Endothelial cell of umbilical vein (primary cell): ENCODE data around the gene ZNF385B. TPM values are rescaled to one million over a fixed set of nuclear protein-coding genes. Genes with fewer than 3 reads are reported as not detected.

Source experiments
- BruUV-seq: library from RNA; stranded (reverse); fragments of 400-500 nt; replicated peaks from 2 replicates; lab custom pipeline; 2021; lab: Mats Ljungman, UMichigan
- CTCF ChIA-PET: fragments of 300-600, 350-600 bp; sonication (Branson Sonifier 250); formaldehyde crosslinking; loops from one replicate; lab custom pipeline; 2021; ENCODE audit warnings: antibody characterized with exemption, inconsistent platforms; lab: Charles Lee
- POLR2A ChIA-PET: fragments of 300-600, 350-600 bp; sonication (Branson Sonifier 250); formaldehyde crosslinking; loops from one replicate; lab custom pipeline; 2021; ENCODE audit warnings: antibody characterized with exemption, inconsistent platforms; lab: Charles Lee
- DNase-seq: peaks from one replicate; pipeline ENCODE4 v3.0.0-alpha.2; 2011; ENCODE audit warnings: low read depth, low spot score
- FAIRE-seq: peaks from 2 replicates; lab custom pipeline; 2011; peaks lifted over from hg19 to GRCh38; lab: Jason Lieb, UNC
- H2AFZ ChIP-seq: 2 replicates; pipeline ENCODE4 v1.6.0; 2012; ENCODE audit warnings: low read depth, low read length, control low read depth, inconsistent platforms
- H3K27ac ChIP-seq: 2 replicates; pipeline ENCODE4 v1.5.1; 2011; ENCODE audit warnings: low read depth, mild to moderate bottlenecking, control low read depth, low read length, moderate library complexity; ENCODE audit not compliant: insufficient read depth
- H3K27me3 ChIP-seq, 2 experiments: 2 replicates each; pipeline versions ENCODE4 v1.6.0 to v1.6.1; 2011; ENCODE audit warnings: low read length in 2 of 2, mixed read lengths in 1 of 2; ENCODE audit not compliant: control insufficient read depth in 2 of 2, insufficient read depth in 2 of 2
- H3K36me3 ChIP-seq, 2 experiments: 2 replicates in 1 of 2; 3 replicates in 1 of 2; pipeline ENCODE4 v1.5.1; 2011; ENCODE audit warnings: low read length in 2 of 2, mild to moderate bottlenecking in 1 of 2, moderate library complexity in 1 of 2; ENCODE audit not compliant: control insufficient read depth in 2 of 2, insufficient read depth in 2 of 2; ENCODE audit errors: extremely low read depth in 1 of 2
- H3K4me1 ChIP-seq: 3 replicates; pipeline ENCODE4 v1.5.1; 2011; ENCODE audit warnings: mild to moderate bottlenecking, low read length; ENCODE audit not compliant: control insufficient read depth, insufficient read depth; ENCODE audit errors: extremely low read depth
- H3K4me2 ChIP-seq: 2 replicates; pipeline ENCODE4 v1.6.1; 2011; ENCODE audit warnings: low read length, control low read depth, mixed read lengths; ENCODE audit not compliant: insufficient read depth
- H3K4me3 ChIP-seq, 3 experiments: fragments of 200-600 bp in 1 of 3; sonication (generic), shearing (Covaris generic) in 1 of 3; replicated peaks in 1 of 3; 2 replicates each; pipeline ENCODE4 v1.5.1; 2011 to 2016; ENCODE audit warnings: control low read depth in 3 of 3, low read length in 3 of 3, mild to moderate bottlenecking in 2 of 3, inconsistent platforms in 1 of 3, low read depth in 1 of 3, moderate library complexity in 1 of 3; ENCODE audit not compliant: insufficient read depth in 1 of 3
- H3K79me2 ChIP-seq: 2 replicates; pipeline ENCODE4 v1.6.0; 2012; ENCODE audit warnings: low read length, inconsistent platforms; ENCODE audit not compliant: control insufficient read depth, insufficient read depth
- H3K9ac ChIP-seq: replicated peaks from 2 replicates; pipeline ENCODE3; 2011; ENCODE audit warnings: low read length, control low read depth; ENCODE audit not compliant: insufficient read depth; ENCODE audit errors: extremely low read depth
- H3K9me1 ChIP-seq: replicated peaks from 3 replicates; pipeline ENCODE4 v1.6.0; 2011; ENCODE audit warnings: mild to moderate bottlenecking, low read length; ENCODE audit not compliant: control insufficient read depth, insufficient read depth; ENCODE audit errors: extremely low read depth
- H3K9me3 ChIP-seq: replicated peaks from 2 replicates; pipeline ENCODE4 v1.5.1; 2012; ENCODE audit warnings: low read length, inconsistent platforms; ENCODE audit not compliant: control insufficient read depth, insufficient read depth
- H4K20me1 ChIP-seq: replicated peaks from 2 replicates; pipeline ENCODE3; 2011; ENCODE audit warnings: mild to moderate bottlenecking, low read length; ENCODE audit not compliant: control insufficient read depth, insufficient read depth; ENCODE audit errors: extremely low read depth
- EZH2 ChIP-seq: IDR thresholded peaks from 2 replicates; pipeline ENCODE4 v1.6.1; 2012; ENCODE audit warnings: borderline replicate concordance, low read depth, mild to moderate bottlenecking, moderate library complexity, low read length, inconsistent platforms; ENCODE audit not compliant: severe bottlenecking
- FOS ChIP-seq: IDR thresholded peaks from 2 replicates; pipeline ENCODE4 v1.6.1; 2011; ENCODE audit warnings: mild to moderate bottlenecking, low read length, moderate library complexity, borderline replicate concordance; ENCODE audit not compliant: insufficient read depth
- GATA2 ChIP-seq: IDR thresholded peaks from 2 replicates; pipeline ENCODE4 v1.7.0; 2011; ENCODE audit warnings: low read depth, mild to moderate bottlenecking, moderate library complexity, mixed read lengths, low read length; ENCODE audit not compliant: insufficient read length, insufficient read depth
- JUN ChIP-seq: IDR thresholded peaks from 2 replicates; pipeline ENCODE4 v1.6.1; 2011; ENCODE audit warnings: borderline replicate concordance, low read depth; ENCODE audit not compliant: insufficient read length, insufficient read depth
- MYC ChIP-seq: IDR thresholded peaks from one replicate; pipeline ENCODE4 v1.6.1; 2011; ENCODE audit warnings: mild to moderate bottlenecking, low read depth, low read length
- POLR2A ChIP-seq: IDR thresholded peaks from 2 replicates; pipeline ENCODE4 v1.6.1; 2012; ENCODE audit warnings: low read depth, mild to moderate bottlenecking, control low read depth, low read length
- POLR2AphosphoS5 ChIP-seq: IDR thresholded peaks from 2 replicates; pipeline ENCODE4 v1.6.1; 2012; ENCODE audit warnings: low read depth, mild to moderate bottlenecking, control low read depth, low read length, moderate library complexity; ENCODE audit not compliant: insufficient read depth
- dilution Hi-C: fragments of 300-500 bp; cut with MboI; formaldehyde crosslinking; loops from one replicate; pipeline ENCODE4 v1.15.0; 2019; ENCODE audit warnings: low sequenced_read_pairs; ENCODE audit not compliant: extremely low pct_ligation_motif_present
- intact Hi-C: fragments of 100-400 bp; cut with micrococcal nuclease; formaldehyde crosslinking; loops from one replicate; pipeline ENCODE4 v1.10.0; 2022
- polyA plus RNA-seq, 4 experiments: library from polyadenylated mRNA; depleted of rRNA in 3 of 4; stranded (reverse) in 3 of 4; unstranded in 1 of 4; fragments of >200 nt; gene quantifications; 2 replicates each; pipeline versions ENCODE4 v1.2.1 to v1.2.3, GENCODE V29; 2011 to 2012; ENCODE audit warnings: missing spikeins in 1 of 4
- total RNA-seq: library from RNA; stranded (reverse); gene quantifications from 2 replicates; pipeline ENCODE4 v1.2.3, GENCODE V29; 2021
- TF ChIP-seq, protein P1 (sequence below): IDR thresholded peaks from 2 replicates; pipeline ENCODE4 v1.6.1; 2011; ENCODE audit not compliant: insufficient read depth, insufficient read length
- TF ChIP-seq, protein P2 (sequence below), 2 donors: IDR thresholded peaks; 1 replicate in 1 of 2; 2 replicates in 1 of 2; pipeline ENCODE4 v1.5.1; 2011; ENCODE audit warnings: low read length in 2 of 2, mild to moderate bottlenecking in 2 of 2, moderate library complexity in 2 of 2, control low read depth in 1 of 2, inconsistent platforms in 1 of 2, low read depth in 1 of 2; ENCODE audit not compliant: insufficient read depth in 1 of 2; ENCODE audit errors: extremely low read depth in 1 of 2

Gene ZNF385B
- total and polyA plus RNA-seq, 2 donors (not counting 3 experiments of a cell fraction or from before 2014, with no cell fraction given), result not detected

DNA sequence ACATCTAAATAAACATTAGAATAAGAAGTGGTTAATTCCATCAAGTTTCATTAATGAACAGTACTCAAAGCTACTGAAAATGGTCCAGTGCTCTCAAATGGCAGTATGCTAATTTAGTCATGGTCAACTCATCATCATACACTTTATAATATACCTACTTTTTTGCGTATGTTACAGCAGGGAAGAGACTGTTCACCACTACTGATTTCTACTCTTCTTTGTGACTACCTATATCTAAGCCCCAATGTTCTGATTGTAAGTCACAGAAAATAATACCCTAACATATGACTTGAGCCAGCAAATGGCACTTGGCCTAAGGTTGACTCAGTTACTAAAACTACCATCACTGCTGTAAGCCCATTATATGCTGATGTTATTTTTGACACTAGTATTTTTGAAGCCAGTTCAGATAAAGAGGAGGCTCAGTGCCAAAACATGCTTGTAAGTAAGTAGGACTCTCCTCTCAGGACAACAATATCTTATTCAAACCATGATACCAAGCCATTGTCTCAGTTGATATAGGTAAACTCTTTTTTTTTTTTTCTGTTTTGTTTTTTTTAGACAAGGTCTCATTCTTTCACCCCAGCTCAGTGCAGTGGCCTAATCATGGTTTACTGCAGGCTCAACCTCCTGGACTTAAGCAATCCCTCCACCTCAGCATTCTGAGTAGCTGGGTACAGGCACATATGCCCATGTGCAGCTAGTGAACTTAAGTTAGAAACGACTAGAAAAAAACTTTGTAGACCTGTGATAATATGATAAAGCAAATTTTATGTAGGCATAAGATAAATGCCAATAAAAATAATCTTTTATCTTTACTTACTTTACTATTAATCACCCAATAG is 266.9 kb downstream of the ZNF385B start:
- H3K4me2 ChIP-seq, result no peak overlapping the region
- no peaks in the 10 kb centered on the region for H4K20me1 ChIP-seq
- H3K9me1 ChIP-seq, result no peaks in the 10 kb centered on the region
- no peak overlapping the region for H2AFZ ChIP-seq
- no peak for DNase-seq
- no peak for FAIRE-seq
- ChIA-PET POLR2A (no interaction called here), CTCF (interaction anchor here (1.1 to 1.2 kb wide), 2 partner anchors 40 to 81 kb away, joined by 3 read pairs; no protein-coding TSS in a partner anchor)
- intact Hi-C loops, result loop anchor here (5.0 kb wide), 1 partner anchor 172 kb away; no protein-coding TSS in a partner anchor
- no peaks in the 10 kb centered on the region for H3K36me3 ChIP-seq
- H3K4me3 ChIP-seq, result no peak overlapping the region
- H3K9ac ChIP-seq, result no peak overlapping the region
- dilution Hi-C loops, result no loop called here
- H3K79me2 ChIP-seq, result no peaks in the 10 kb centered on the region
- H3K4me1 ChIP-seq, result no peaks in the 10 kb centered on the region
- H3K27ac ChIP-seq, result no peak overlapping the region
- H3K27me3 ChIP-seq, result no peaks in the 10 kb centered on the region
- TF ChIP-seq MYC (no peak), EZH2 (no peak), JUN (no peak), POLR2A (no peak), POLR2AphosphoS5 (no peak), FOS (no peak), GATA2 (no peak)
- TF ChIP-seq, protein P1, sequence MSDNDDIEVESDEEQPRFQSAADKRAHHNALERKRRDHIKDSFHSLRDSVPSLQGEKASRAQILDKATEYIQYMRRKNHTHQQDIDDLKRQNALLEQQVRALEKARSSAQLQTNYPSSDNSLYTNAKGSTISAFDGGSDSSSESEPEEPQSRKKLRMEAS, result no peak
- TF ChIP-seq, protein P2, sequence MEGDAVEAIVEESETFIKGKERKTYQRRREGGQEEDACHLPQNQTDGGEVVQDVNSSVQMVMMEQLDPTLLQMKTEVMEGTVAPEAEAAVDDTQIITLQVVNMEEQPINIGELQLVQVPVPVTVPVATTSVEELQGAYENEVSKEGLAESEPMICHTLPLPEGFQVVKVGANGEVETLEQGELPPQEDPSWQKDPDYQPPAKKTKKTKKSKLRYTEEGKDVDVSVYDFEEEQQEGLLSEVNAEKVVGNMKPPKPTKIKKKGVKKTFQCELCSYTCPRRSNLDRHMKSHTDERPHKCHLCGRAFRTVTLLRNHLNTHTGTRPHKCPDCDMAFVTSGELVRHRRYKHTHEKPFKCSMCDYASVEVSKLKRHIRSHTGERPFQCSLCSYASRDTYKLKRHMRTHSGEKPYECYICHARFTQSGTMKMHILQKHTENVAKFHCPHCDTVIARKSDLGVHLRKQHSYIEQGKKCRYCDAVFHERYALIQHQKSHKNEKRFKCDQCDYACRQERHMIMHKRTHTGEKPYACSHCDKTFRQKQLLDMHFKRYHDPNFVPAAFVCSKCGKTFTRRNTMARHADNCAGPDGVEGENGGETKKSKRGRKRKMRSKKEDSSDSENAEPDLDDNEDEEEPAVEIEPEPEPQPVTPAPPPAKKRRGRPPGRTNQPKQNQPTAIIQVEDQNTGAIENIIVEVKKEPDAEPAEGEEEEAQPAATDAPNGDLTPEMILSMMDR (IDR thresholded peaks at IDR 0.05; ENCODE audit: extremely low read depth in 1 of 2, insufficient read depth in 1 of 2, low read depth in 1 of 2, low read length in 2 of 2), result no peak
- BruUV-seq, result no TSS peak
- H3K9me3 ChIP-seq, result no peaks in the 10 kb centered on the region
